Mesenchymal stem cell (in vitro differentiated cells and primary cell): Measurements from ENCODE around the gene TRPM3.

Experiments used
- DNase-seq: peaks from one replicate; pipeline ENCODE4 v3.0.0-alpha.2; 2013
- H2AFZ ChIP-seq: one replicate; pipeline ENCODE4 v1.6.1; 2013; ENCODE audit warnings: low read depth, mild to moderate bottlenecking, control low read depth, inconsistent platforms, low read length, moderate library complexity
- H2AK5ac ChIP-seq: 2 replicates; pipeline ENCODE4 v1.6.1; 2013; ENCODE audit warnings: low read length, moderate library complexity, mild to moderate bottlenecking, inconsistent platforms; ENCODE audit not compliant: severe bottlenecking
- H2BK120ac ChIP-seq: one replicate; pipeline ENCODE4 v1.6.1; 2013; ENCODE audit warnings: low read depth, mild to moderate bottlenecking, inconsistent platforms, low read length, moderate library complexity
- H2BK12ac ChIP-seq, 2 experiments: one replicate each; pipeline ENCODE4 v1.6.1; 2013; ENCODE audit warnings: inconsistent platforms in 2 of 2, low read length in 2 of 2, mild to moderate bottlenecking in 2 of 2, moderate library complexity in 2 of 2, control low read depth in 1 of 2
- H2BK15ac ChIP-seq: one replicate; pipeline ENCODE4 v1.6.1; 2013; ENCODE audit warnings: mild to moderate bottlenecking, low read depth, inconsistent platforms; ENCODE audit not compliant: poor library complexity, severe bottlenecking
- H2BK5ac ChIP-seq: 2 replicates; pipeline ENCODE4 v1.6.1; 2013; ENCODE audit warnings: low read depth, mild to moderate bottlenecking, low read length, control low read depth, inconsistent platforms; ENCODE audit not compliant: poor library complexity, severe bottlenecking
- H3K14ac ChIP-seq, 2 experiments: one replicate each; pipeline ENCODE4 v1.6.1; 2013; ENCODE audit warnings: inconsistent platforms in 2 of 2, low read length in 2 of 2, control low read depth in 1 of 2, mild to moderate bottlenecking in 1 of 2, moderate library complexity in 1 of 2
- H3K18ac ChIP-seq, 2 experiments: one replicate each; pipeline ENCODE4 v1.6.1; 2013; ENCODE audit warnings: inconsistent platforms in 2 of 2, low read length in 2 of 2, control low read depth in 1 of 2, low read depth in 1 of 2, mild to moderate bottlenecking in 1 of 2
- H3K23ac ChIP-seq, 2 experiments: one replicate each; pipeline ENCODE4 v1.6.1; 2013; ENCODE audit warnings: inconsistent platforms in 2 of 2, low read length in 2 of 2, mild to moderate bottlenecking in 2 of 2, moderate library complexity in 2 of 2, control low read depth in 1 of 2
- H3K27ac ChIP-seq: 2 replicates; pipeline ENCODE4 v1.5.1; 2013; ENCODE audit warnings: mild to moderate bottlenecking, moderate library complexity, low read length, control low read depth, inconsistent platforms; ENCODE audit not compliant: poor library complexity, severe bottlenecking
- H3K27me3 ChIP-seq, 2 experiments: 2 replicates each; pipeline versions ENCODE4 v1.6.1 to v1.7.0; 2013; ENCODE audit warnings: low read length in 2 of 2, mild to moderate bottlenecking in 2 of 2, moderate library complexity in 2 of 2, control low read depth in 1 of 2, inconsistent platforms in 1 of 2; ENCODE audit not compliant: control insufficient read depth in 1 of 2, insufficient read depth in 1 of 2
- H3K36me3 ChIP-seq, 2 experiments: 2 replicates each; pipeline versions ENCODE4 v1.6.1 to v1.7.0; 2013; ENCODE audit warnings: low read length in 2 of 2, control low read depth in 1 of 2, inconsistent platforms in 1 of 2, low read depth in 1 of 2, mild to moderate bottlenecking in 1 of 2; ENCODE audit not compliant: insufficient read depth in 2 of 2, control insufficient read depth in 1 of 2
- H3K4ac ChIP-seq, 2 experiments: one replicate each; pipeline ENCODE4 v1.6.1; 2013; ENCODE audit warnings: inconsistent platforms in 2 of 2, low read length in 2 of 2, mild to moderate bottlenecking in 2 of 2, moderate library complexity in 2 of 2, control low read depth in 1 of 2, low read depth in 1 of 2
- H3K4me1 ChIP-seq: 2 replicates; pipeline ENCODE4 v1.6.1; 2013; ENCODE audit warnings: low read depth, low read length, control low read depth; ENCODE audit not compliant: control insufficient read depth, insufficient read depth
- H3K4me2 ChIP-seq: 2 replicates; pipeline ENCODE4 v1.6.1; 2013; ENCODE audit warnings: low read length, mild to moderate bottlenecking, inconsistent platforms; ENCODE audit not compliant: poor library complexity, severe bottlenecking
- H3K4me3 ChIP-seq, 2 experiments: 2 replicates each; pipeline versions ENCODE4 v1.5.1 to v1.7.0; 2013; ENCODE audit warnings: low read length in 2 of 2, mild to moderate bottlenecking in 2 of 2, control low read depth in 1 of 2, low read depth in 1 of 2; ENCODE audit not compliant: insufficient read depth in 1 of 2
- H3K79me1 ChIP-seq: replicated peaks from 2 replicates; pipeline ENCODE4 v1.6.1; 2013; ENCODE audit warnings: mild to moderate bottlenecking, control low read depth, low read length, inconsistent platforms; ENCODE audit not compliant: poor library complexity, severe bottlenecking
- H3K9ac ChIP-seq: 2 replicates; pipeline ENCODE4 v1.7.0; 2013; ENCODE audit warnings: mild to moderate bottlenecking, low read length, moderate library complexity
- H3K9me3 ChIP-seq: 2 replicates; pipeline ENCODE4 v1.7.0; 2013; ENCODE audit warnings: mild to moderate bottlenecking, low read length; ENCODE audit not compliant: control insufficient read depth
- H4K8ac ChIP-seq: one replicate; pipeline ENCODE4 v1.6.1; 2013; ENCODE audit warnings: inconsistent platforms, mild to moderate bottlenecking, low read length, moderate library complexity
- H4K91ac ChIP-seq: one replicate; pipeline ENCODE4 v1.6.1; 2013; ENCODE audit warnings: mild to moderate bottlenecking, low read length, inconsistent platforms
- WGBS: methylation state at CpG from one replicate; pipeline ENCODE4 v1.1.7; 2013; ENCODE audit warnings: mixed read lengths; 5-methylcytosine and 5-hydroxymethylcytosine counted together

The TRPM3 gene

DNA sequence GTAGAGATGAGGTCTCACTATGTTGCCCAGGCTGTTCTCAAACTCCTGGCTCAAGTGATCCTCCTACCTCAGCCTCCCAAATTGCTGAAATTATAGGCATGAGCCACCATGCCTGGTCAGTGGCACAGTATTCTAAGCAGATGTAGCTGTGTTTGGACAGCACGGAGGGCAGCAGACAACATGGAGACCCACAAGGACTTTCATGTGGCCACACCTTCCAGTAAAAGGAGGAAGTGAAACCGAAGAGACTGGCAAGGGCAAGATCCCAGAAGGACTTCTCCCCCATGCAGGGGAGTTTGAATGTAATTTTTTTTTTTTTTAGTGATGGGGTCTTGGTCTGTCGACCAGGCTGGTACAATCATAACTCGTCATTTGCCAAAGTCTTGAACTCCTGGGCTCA lies 172.2 kb downstream of the TRPM3 start:
- Histone ChIP-seq H3K4ac (no peak overlapping the region), H4K91ac (peak overlapping the region; percentile 45), H2BK15ac (no peak overlapping the region), H2BK5ac (no peak overlapping the region), H3K9me3 (no peaks in the 10 kb centered on the region), H3K27ac (no peak overlapping the region), H2BK12ac (no peak overlapping the region), H3K4me3 (no peak overlapping the region), H3K4me2 (no peak overlapping the region), H3K14ac (no peak overlapping the region), H2AK5ac (no peak overlapping the region), H2AFZ (no peak overlapping the region), H3K18ac (no peak overlapping the region), H3K9ac (no peak overlapping the region), H3K27me3 (no peaks in the 10 kb centered on the region), H3K4me1 (peaks cover 2% of the 10 kb centered on the region), H4K8ac (no peak overlapping the region), H3K79me1 (no peaks in the 10 kb centered on the region), H3K36me3 (no peaks in the 10 kb centered on the region), H3K23ac (no peak overlapping the region), H2BK120ac (no peak overlapping the region)
- 71% methylated on average over 4 of the region's 4 CpGs for WGBS
- no peak for DNase-seq

DNA sequence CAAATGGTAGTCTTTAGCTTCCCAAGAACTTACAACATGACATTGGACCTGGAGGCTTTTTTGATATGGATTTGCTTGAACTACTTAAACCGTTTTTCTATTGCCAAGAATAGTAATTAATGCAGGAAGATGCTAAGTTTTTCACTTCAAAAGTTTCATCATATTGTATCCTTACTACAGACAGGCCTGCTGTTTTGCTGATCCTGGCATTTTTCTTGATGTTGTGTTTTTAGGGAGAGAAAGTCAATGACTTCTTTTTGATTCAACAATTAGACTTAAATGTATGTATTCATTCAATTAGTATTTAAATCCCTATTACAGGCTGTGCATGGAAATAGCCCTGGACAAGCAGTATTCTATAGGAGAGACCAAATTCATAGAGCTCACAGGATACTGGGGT lies 172.7 kb downstream of the TRPM3 start:
- H3K4me2 ChIP-seq, result no peak overlapping the region
- no peak overlapping the region for H2BK15ac ChIP-seq
- H3K14ac ChIP-seq, result no peak overlapping the region
- no peak overlapping the region for H3K27ac ChIP-seq
- no peak overlapping the region for H2BK12ac ChIP-seq
- no peaks in the 10 kb centered on the region for H3K27me3 ChIP-seq
- no peak overlapping the region for H4K8ac ChIP-seq
- H2BK5ac ChIP-seq, result no peak overlapping the region
- peaks cover 2% of the 10 kb centered on the region for H3K4me1 ChIP-seq
- no peak overlapping the region for H3K18ac ChIP-seq
- no peak overlapping the region for H3K9ac ChIP-seq
- H2AK5ac ChIP-seq, result no peak overlapping the region
- H4K91ac ChIP-seq, result no peak overlapping the region
- H2BK120ac ChIP-seq, result no peak overlapping the region
- no peak overlapping the region for H3K4me3 ChIP-seq
- H2AFZ ChIP-seq, result no peak overlapping the region
- H3K4ac ChIP-seq, result no peak overlapping the region
- no peaks in the 10 kb centered on the region for H3K36me3 ChIP-seq
- H3K23ac ChIP-seq, result no peak overlapping the region
- H3K79me1 ChIP-seq, result no peaks in the 10 kb centered on the region
- DNase-seq, result no peak
- no CpG with 5 or more reads among the region's 1 CpG for WGBS
- no peaks in the 10 kb centered on the region for H3K9me3 ChIP-seq

- H3K27me3 ChIP-seq, result no peaks in the 10 kb centered on the region
- WGBS, result 57% methylated on average over 1 of the region's 2 CpGs
These were observed 173.9 kb downstream of the TRPM3 start for GRCh38 chr9:70947511-70947910.

GRCh38 chr9:70947086-70947485 lies 174.3 kb downstream of the TRPM3 start:
- Histone ChIP-seq H2AFZ (no peak overlapping the region), H3K4me1 (no peaks in the 10 kb centered on the region), H2BK120ac (no peak overlapping the region), H3K27me3 (no peaks in the 10 kb centered on the region), H3K79me1 (no peaks in the 10 kb centered on the region), H2BK12ac (no peak overlapping the region), H3K36me3 (no peaks in the 10 kb centered on the region), H3K4me3 (no peak overlapping the region), H3K9me3 (no peaks in the 10 kb centered on the region), H3K4ac (no peak overlapping the region), H3K23ac (no peak overlapping the region), H2BK15ac (no peak overlapping the region), H3K4me2 (no peak overlapping the region), H3K27ac (no peak overlapping the region), H3K18ac (no peak overlapping the region), H3K9ac (no peak overlapping the region), H2BK5ac (no peak overlapping the region), H3K14ac (no peak overlapping the region), H2AK5ac (no peak overlapping the region), H4K8ac (no peak overlapping the region), H4K91ac (no peak overlapping the region)
- no peak for DNase-seq

More at GRCh38 chr9:70947511-70947910, 173.9 kb downstream of the TRPM3 start:
- Histone ChIP-seq H3K4me2 (no peak overlapping the region), H3K4me3 (no peak overlapping the region), H3K79me1 (no peaks in the 10 kb centered on the region), H3K27ac (no peak overlapping the region), H4K8ac (no peak overlapping the region), H2AFZ (peak overlapping the region; percentile 76), H3K14ac (no peak overlapping the region), H3K4me1 (no peaks in the 10 kb centered on the region), H3K18ac (no peak overlapping the region), H3K36me3 (no peaks in the 10 kb centered on the region), H2BK5ac (no peak overlapping the region), H3K9me3 (no peaks in the 10 kb centered on the region), H2BK15ac (no peak overlapping the region), H3K4ac (no peak overlapping the region), H2BK120ac (no peak overlapping the region), H3K23ac (no peak overlapping the region), H3K9ac (no peak overlapping the region), H2BK12ac (no peak overlapping the region), H4K91ac (no peak overlapping the region), H2AK5ac (no peak overlapping the region)
- no peak for DNase-seq
